ENCODE results near the gene SYNE4.

SYNE4 gene

DNA sequence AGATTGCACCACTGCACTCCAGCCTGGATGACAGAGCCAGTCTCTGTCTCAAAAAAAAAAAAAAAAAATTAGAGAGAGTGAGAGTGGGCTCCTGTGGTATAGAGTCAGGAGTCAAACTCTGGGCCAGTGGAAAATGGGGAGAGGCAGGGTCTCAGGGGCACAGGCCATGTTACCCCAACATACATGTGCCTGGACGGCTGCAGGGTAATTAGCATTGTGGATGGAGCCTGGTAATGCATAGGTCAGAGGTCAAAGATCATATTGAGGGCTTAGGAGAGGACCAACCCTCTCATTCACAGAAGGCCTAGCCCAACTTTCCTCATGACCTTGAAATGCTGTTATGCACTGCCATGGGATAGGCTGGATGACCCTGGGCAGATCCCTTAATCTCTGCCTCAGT lies 16.9 kb upstream of the SYNE4 start:
- DNase-seq, result no peak

DNA sequence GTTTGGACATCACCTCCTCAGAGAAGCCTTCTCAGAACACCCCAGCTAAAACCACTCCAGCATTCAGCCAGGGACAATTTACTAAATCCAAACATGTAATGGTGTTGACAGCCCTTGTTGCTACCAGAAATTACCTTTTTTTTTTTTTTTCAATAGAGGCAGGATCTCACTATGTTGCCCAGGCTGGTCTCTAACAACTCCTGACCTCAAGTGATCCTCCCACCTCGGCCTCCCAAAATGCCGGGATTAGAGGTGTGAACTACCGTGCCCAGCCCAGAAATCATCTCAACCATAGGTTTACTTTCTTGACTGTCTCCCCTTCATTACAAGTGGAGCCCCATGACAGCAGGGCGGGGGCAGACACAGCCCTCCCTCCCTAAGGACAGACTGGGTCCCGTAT lies 14.8 kb upstream of the SYNE4 start:
- no peak for DNase-seq

DNA sequence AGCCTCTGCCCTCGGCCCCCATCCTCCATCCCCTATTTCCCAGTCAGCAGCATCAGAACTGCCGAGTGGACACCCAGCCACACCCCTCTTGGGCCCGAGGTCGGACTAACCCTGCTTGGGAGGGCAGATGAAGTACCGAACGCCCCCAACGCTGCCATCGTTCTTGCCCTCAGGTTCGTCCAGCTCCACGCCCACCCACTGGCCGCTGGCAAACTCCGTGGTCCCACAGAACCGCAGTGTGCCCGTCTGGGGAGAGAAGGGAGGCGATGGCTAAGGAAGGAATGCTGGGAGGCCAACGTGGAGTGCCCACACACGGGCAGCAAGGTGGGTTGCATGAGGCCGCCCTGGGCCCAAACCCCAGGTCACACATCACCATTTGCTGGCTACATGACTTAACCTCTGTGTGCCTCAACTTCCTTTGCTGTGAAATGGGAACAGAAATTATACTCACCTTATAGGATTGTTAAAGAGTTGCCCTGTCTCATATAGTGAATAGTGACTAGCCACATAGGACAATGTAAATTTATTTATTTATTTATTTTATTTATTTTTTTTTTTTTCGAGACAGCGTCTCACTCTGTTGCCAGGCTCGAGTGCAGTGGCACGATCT lies 10.6 kb upstream of the SYNE4 start:
- no peak for DNase-seq

DNA sequence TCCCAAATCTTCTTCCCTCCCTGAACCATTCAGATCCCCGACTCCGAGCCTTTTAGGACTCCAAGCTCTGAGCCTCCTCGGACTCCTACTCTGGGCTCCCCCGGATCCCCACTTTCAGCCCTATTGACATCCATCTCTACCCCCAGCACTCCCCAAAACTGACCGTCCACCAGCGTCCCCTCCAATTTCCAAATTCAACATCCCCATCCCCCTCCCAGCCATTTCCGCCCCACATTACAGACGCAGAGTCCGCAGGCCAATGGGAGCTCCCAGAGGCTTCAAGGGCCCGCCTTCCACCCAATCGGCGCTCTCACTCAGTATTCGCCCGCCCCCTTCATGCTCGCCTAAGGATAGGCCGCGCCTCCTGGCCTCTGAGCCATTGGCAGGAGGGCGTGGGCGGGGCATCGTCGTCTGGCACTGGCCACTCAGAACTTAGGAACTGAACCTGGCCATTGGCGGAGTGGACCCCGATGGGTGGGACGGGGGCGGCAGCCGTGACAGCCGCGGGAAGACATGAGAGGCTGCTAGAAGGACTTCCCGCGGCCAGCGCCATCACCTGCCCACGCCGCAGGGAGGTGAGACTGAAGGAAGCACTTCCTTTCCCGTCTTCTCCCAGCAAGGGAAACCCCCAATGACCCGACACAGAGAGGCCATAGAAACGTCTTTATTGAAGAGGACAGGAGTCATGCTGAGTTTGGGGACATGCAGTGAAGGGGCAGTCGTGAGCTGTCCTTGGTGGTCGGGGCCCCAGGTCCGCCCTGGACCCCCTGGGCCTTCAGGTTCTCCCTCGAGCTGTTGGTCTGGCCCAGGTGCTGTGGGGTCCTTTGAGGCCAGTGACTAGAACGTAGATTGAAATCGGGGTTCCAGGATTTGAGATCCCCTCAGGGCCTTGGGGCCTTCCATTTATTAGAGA lies 5.7 kb upstream of the SYNE4 start, which contains the start of gene ALKBH6:
Gene ALKBH6 (minus strand): TSS at position 202 of the 913 bp plus-strand sequence. CDS start 816 bp downstream, outside the sequence.
- peak; percentile 97 for DNase-seq

DNA sequence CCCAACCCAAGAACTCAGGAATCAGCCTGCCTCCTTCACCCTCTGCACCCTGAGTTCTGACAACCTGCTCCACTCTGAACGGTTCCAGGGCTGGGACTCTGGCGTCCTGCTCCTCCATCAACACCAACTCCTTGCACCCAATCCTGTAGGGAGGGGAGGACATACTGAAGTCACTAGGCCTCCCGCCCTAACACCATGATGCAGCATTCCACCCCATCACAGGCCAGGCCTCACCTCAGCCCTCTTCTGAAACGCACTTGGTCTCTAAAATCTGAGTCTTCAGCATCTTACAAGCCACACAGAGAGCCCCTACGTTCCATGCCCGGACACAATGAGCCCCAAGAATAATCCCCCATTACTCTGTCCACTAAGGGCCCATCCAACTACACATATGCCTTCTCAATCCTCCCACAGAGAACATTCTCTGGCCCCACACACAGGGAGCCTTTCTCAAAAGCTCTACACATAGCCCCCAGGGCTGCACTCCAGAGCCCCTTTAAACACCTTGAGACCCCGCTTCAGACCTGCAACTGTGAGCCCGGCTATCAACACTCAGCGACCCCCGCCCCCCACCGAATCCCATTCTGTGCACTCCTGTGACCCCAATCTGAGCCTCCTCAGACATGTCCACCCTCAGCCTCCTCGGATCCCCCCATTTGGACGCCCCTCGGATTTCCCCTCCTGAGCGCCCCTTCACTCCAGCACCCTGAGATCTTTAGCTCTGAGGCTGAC lies 4.8 kb upstream of the SYNE4 start:
- no peak for DNase-seq

DNA sequence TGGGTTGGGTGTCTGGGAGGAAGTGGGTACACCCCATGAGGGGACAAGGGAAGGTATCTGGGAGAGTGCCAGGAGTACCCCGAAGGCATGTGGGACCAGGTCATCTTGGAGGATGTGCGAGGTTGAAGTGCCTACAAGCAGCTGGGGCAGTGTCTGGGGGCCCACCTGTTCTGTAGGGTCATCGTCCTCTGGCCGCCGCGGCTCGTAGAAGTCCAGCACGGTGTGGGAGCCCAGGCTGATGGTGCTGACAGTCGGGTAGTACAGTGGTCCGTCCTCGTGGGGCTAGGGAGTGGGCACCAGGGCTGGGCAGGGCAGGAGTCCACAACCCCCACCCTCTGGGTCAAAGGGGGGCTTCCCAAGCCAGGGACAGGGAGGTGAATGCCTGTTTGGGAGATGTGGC lies 1.8 kb upstream of the SYNE4 start:
- DNase-seq, result no peak

DNA sequence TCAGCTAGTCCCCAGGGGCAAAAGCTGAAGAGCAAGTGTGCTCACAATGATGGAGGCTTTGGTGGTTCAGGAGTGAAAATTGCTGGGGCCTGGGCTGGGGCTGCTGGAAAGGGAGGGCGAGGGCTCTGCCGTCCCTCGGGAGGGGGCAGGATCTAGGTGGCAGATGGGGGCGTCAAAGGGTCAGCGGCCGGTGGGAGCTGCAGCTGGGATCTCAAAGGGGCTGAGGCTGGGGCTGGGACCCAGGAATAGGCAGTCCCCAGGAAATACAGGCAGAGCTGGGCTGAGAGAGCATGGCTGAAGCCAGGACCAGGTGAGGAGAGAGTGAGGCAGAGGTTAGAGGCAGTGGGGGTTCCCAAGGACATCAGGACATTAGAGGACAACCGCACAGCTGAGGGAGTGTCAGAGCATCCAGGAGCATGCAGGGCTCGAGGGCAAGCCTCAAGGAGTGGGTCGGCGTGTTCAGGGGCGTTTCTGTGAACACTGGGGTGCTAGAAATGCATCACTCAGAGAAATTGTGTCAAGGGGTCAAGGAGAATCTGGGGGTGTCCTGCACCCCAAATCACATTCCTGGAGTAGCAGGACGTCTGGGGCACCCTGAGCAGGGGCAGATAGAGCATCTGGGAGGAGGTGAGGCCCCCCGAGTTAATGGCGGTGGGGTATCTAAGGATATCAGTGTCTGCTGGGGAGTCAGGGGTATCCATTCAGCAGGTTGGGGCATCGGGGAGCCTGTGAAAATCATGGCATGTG lies 1.2 kb upstream of the SYNE4 start:
- no peak for DNase-seq

DNA sequence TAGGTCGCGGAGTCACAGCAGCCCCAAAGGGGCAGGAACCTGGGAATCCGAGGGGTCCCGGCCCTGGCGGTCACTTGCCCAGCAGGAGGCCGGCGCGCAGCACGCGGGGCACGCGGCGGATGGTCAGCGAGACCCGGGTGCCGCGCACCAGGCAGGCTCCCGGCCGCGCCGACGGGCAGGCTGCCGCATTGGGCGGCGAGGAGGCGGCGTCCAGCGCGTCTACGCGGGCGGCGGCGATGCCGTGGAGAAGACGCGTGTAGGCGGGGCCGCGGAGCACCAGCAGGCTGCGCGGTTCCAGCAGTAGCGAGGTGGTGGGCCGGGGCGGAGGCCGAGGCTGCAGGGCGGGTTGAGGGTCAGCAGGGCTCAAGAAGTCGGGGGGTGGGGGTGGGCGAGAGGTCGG lies 607 bp upstream of the SYNE4 start:
- DNase-seq, result peak; percentile 63

DNA sequence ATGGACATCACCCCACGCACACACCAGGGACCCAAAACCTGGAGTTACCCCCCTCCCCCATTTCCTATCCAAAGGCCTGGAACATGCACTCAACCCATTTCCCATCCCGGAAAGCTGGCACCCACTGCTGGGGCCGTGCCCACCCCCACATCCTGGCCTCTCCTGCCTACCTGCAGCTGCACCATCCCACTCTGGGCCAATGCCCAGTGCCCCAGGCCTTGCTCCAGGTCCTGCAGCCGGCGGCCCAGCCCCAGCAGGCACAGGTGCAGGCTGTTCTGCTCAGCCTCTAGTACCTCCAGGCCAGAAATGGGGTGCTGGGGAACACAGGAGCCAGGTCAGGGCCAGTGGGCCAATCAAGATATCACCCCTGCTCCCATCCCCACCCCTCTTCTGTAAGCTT lies 1.7 kb downstream of the SYNE4 start:
- DNase-seq, result no peak

DNA sequence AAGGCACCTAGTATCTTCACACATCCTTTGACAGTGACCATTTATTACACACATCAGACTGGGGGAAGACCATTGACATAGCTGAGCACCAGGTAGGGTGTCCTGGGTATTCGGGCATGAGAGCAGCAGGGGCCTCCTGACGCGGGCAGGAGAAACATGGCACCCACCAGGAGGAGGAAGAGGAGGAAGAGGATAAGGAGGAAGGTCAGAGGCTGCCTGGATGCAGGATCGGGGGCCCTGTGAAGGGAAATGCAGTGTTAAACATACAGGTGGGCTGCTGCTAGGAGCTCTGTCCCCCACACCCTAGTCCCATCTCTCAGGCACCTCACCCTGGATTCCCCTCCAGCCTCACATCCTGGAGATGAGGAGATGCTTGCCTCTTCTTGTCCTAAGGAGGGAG lies 5.3 kb downstream of the SYNE4 start:
- DNase-seq, result no peak

DNA sequence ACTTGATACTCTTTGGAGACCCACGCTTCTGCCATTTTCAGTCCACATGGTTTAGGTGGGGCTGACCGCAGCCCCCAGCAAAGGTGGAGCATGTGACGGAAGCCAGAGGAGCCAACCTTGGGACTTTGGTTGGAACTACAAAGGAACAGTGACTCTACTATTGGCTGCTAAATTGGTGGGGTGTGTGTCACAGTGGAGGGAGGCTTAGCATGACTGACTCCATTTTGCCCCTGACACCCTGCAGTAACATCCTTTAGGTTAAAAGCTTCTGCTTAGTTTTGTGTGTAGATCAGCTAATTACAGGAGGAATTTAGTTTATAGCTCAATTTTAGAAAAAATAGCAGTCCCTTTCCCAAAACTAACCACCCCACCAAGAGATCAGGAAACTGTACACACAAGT lies 7.0 kb downstream of the SYNE4 start:
- no peak for DNase-seq

DNA sequence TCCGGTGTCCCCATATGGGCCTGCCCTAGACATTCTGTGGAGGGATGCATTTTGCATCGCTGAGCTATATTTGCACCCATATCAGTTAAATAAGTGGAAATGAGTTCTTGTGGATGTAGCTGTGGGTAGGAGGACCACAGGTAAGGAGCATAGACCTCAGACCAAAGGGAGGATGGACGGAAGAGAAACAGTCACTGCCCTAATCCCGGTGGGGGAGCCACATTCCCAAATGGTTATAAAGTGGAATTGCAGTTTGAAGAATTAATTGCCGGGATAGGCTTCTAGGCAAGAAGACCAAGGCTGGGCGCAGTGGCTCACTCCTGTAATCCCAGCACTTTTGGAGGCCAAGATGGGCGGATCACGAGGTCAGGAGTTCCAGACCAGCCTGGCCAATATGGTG lies 11.8 kb downstream of the SYNE4 start:
- no peak for DNase-seq

DNA sequence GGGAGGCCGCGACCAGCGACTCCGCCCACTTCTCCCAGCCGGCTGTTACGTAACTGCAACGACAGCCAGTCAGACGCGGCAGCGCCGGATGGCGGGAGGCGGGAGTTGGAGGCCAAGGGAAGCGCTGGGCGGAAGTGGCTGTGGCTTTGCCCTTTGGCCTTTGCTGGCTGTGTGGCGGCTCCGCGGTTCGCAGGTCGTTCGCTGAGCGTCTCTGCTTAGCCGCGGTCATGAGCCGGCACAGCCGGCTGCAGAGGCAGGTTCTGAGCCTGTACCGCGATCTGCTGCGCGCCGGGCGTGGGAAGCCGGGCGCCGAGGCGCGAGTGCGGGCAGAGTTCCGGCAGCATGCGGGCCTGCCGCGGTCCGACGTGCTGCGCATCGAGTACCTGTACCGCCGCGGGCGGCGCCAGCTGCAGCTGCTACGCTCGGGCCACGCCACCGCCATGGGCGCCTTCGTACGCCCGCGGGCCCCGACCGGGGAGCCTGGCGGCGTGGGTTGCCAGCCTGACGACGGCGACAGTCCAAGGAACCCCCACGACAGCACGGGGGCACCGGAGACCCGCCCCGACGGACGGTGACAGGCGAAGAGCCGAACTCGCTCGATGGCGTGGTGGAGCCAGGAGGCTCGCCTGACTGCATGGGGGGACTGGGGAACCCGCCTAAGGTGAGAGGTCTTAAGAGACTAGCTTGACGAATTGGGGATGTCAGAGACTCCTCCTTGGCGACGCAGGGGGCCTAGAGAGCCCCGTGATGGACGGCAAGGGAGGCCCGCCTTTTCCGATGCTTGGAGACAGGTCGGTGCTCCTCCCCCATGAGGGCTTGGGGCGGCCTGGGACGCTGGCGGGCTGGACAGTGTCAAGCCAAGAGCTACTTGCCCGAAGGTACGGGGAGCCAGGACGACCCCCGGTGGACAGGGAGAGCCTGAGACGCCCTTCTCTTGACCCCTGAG lies 13.3 kb downstream of the SYNE4 start, which contains the start of gene SDHAF1:
Gene SDHAF1 (plus strand): TSS at position 141 of the 946 bp plus-strand sequence. CDS start 87 bp downstream, at position 228.
- DNase-seq, result peak; percentile 94

DNA sequence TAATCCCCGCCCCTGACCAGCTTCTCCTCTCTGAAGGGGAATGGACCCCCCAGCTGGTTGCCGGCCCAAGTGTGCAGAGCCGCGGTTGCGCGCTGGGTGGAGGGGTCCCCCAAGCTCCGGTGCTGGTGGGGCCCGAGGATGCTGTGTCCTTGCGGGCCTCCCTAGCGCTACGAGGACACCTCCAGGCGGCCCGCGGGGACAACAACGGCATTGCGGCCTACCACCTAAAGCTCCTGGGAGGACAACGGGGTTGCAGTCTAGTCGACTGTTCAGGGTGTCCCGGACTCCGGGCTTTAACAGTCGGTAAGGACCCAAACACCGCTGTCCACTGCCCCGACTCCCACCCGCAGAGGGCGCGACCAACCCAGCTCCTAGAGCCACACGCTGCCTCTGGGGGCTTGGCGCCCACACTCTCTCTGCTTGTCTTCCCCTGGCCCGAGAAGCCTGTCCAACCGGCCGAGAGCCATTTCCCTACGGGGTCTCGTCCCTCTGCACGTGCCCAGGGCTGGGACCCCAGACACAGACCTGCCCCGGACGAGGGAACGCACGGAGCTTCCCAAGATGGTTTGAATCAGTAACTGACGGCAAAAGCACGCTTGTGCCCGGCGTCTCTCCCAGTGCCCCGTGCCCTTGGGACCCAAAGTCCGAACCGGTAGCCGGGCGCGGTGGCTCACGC lies 14.6 kb downstream of the SYNE4 start:
- no peak for DNase-seq

DNA sequence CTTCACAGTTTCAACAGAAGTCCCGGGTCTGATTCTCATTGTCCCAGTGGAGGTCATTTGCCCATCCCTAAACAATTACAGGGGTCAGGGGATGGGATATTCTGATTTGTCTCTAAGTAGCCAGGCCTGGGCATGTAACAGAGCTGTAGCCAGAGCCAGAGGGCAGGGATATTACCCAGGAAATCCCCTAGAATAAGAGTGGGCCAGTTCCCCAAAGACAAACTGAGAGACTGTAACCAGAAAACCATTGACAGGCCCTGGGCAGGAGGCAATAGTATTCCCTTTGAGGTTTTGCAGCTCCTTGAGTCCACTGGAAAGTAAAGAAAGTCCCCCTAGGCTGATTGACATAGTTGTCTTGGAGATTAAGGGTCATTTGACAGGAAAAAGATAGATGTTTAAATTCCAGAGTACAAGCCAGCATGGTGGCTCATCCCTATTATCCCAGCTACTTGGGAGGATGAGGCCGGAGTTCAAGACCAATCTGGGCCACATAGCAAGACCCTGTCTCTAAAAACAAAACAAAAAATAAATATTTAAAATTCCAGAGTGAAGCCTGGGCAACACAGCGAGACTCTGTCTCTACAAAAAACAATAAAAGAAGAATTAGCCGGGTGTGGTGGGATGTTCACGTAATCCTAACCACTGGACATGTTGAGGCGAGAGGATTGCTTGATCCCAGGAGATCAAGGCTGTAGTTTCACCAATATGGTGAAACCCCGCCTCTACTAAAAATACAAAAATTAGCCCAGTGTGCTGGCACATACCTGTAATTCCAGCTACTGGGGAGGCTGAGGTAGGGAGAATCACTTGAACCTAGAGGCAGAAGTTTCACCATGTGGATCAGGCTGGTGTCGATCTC lies 15.5 kb downstream of the SYNE4 start:
- DNase-seq, result no peak

DNA sequence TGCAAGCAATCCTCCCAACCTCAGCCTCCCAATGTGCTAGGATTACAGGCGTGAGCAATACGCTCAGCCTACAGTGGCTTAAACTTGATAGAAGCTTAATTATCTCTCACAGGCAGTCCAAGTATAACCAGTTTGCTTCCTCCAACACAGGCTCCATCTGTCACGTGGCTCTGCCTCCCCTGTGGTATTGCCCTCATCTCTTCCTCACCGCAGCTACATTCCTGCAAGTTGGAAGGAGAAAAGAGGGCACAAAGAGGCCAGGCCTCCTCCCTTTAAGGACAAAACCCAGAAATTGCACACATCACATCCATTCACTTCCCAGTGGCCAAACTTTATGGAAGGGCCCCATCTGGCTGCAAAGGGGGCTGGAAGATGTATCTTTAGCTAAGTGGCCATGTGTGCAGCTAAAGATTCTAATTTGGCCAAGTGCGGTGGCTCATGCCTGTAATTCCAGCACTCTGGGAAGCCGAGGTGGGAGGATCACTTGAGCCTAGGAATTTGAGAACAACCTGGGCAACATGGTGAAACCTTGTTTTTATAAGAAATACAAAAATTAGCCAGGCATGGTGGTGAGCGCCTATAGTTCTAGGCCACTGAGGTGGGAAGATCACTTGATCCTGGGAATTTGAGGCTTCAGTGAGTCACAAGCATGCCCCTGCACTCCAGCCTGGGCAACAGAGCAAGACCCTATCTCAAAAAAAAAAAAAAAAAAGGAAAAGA lies 16.7 kb downstream of the SYNE4 start:
- DNase-seq, result no peak

DNA sequence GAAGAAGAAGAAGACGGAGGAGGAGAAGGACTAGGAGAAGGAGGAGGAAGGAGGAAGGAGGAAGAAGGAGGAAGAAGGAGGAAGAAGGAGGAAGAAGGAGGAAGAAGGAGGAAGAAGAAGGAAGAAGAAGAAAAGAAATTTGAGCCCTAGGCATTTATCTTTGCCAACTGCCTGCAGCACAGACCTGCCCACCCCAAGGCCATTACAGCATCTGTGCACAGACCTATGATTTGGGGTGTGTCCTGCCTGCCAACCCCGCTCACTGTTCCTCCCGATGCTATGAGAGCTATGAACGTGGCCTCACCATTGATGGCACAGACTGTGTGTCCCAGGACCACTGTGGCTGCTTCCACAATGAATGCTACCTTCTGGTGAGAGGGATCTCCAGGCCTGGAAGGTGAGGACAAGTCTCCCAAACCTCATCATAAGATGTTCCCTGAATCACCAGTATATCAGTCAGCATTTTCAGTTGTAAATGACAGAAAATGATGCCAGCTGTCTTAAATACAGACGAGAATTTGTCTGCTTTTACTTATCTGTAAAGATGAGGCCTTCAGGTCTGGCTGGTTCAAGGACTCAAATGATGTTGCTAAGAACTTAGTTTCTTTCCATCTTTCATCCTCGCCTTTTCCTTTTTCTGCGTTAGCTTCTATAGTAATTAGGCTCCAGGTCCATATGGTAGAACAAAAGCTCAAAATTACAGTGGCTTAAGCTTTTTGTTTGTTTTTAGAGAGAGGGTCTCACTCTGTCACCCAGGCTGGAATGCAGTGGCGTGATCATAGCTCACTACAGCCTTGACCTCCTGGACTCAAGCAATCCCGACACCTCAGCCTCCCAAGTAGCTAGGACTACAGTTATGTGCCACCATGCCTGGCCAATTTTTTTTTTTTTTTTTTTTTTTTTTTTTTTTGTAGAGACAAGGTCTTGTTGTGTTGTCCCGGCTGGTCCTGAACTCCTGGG lies 17.6 kb downstream of the SYNE4 start:
- no peak for DNase-seq

DNA sequence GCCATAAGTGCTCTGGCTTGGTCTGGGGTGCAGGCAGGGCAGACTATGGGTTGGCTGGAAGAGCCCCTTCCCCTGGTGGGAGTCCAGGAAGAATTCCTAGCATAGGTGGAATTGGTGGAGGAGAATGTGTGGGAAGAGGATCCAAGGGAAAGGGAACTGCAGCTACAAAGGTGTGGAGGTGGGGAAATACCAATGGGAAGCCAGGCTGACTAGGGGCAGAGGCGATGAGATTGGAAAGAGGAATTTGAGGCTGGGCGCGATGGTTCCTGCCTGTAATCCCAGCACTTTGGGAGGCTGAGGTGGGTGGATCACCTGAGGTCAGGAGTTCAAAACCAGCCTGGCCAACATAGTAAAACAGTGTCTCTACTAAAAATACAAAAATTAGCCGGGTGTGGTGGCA lies 18.5 kb downstream of the SYNE4 start:
- DNase-seq, result no peak

Data from RPMI8226 (cell line).